Measurements from ENCODE around the gene PLEKHO1. TPM values are rescaled to one million over a fixed set of nuclear protein-coding genes. Genes with fewer than 3 reads are reported as not detected.

PLEKHO1 gene
- total and polyA plus RNA-seq, 2 experiments from 2014 or later = 26.9 to 30.7 TPM

Other genes starting within 250 kb of the PLEKHO1 start
- 0.51 and 1.1 TPM in 2 replicates for gene SV2A, start 232.1 kb upstream of the PLEKHO1 start, total RNA-seq (2014; rRNA removed; shearing (Covaris generic))
- 0.36 and 0.60 TPM in 2 replicates for gene SV2A, start 232.1 kb upstream of the PLEKHO1 start, polyA plus RNA-seq (2016; fragmentation: Nextera tagmentation; extraction: Ambion mirVana)
- gene SF3B4, start 222.1 kb upstream of the PLEKHO1 start, total RNA-seq (2014; rRNA removed; shearing (Covaris generic)) = 12.3 and 17.5 TPM in 2 replicates
- 98.0 and 106 TPM in 2 replicates for gene SF3B4, start 222.1 kb upstream of the PLEKHO1 start, polyA plus RNA-seq (2016; fragmentation: Nextera tagmentation; extraction: Ambion mirVana)
- 7.7 and 13.1 TPM in 2 replicates for gene MTMR11, start 213.0 kb upstream of the PLEKHO1 start, total RNA-seq (2014; rRNA removed; shearing (Covaris generic))
- 11.9 and 12.4 TPM in 2 replicates for gene MTMR11, start 213.0 kb upstream of the PLEKHO1 start, polyA plus RNA-seq (2016; fragmentation: Nextera tagmentation; extraction: Ambion mirVana)
- gene OTUD7B, start 139.2 kb upstream of the PLEKHO1 start, total RNA-seq (2014; rRNA removed; shearing (Covaris generic)) = 20.1 and 20.2 TPM in 2 replicates
- gene OTUD7B, start 139.2 kb upstream of the PLEKHO1 start, polyA plus RNA-seq (2016; fragmentation: Nextera tagmentation; extraction: Ambion mirVana) = 3.1 and 3.5 TPM in 2 replicates
- 42.0 and 49.2 TPM in 2 replicates for gene VPS45, start 82.1 kb upstream of the PLEKHO1 start, total RNA-seq (2014; rRNA removed; shearing (Covaris generic))
- gene VPS45, start 82.1 kb upstream of the PLEKHO1 start, polyA plus RNA-seq (2016; fragmentation: Nextera tagmentation; extraction: Ambion mirVana) = 38.9 and 41.7 TPM in 2 replicates
- gene ANP32E, start 86.2 kb downstream of the PLEKHO1 start, total RNA-seq (2014; rRNA removed; shearing (Covaris generic)) = 13.5 and 14.4 TPM in 2 replicates
- 52.9 and 55.2 TPM in 2 replicates for gene ANP32E, start 86.2 kb downstream of the PLEKHO1 start, polyA plus RNA-seq (2016; fragmentation: Nextera tagmentation; extraction: Ambion mirVana)
- gene CA14, start 107.9 kb downstream of the PLEKHO1 start, total RNA-seq (2014; rRNA removed; shearing (Covaris generic)) = not detected in 2 replicates
- 0.16 TPM in 1 of 2 replicates, not detected in the other for gene CA14, start 107.9 kb downstream of the PLEKHO1 start, polyA plus RNA-seq (2016; fragmentation: Nextera tagmentation; extraction: Ambion mirVana)
- 103 and 104 TPM in 2 replicates for gene APH1A, start 119.1 kb downstream of the PLEKHO1 start, total RNA-seq (2014; rRNA removed; shearing (Covaris generic))
- gene APH1A, start 119.1 kb downstream of the PLEKHO1 start, polyA plus RNA-seq (2016; fragmentation: Nextera tagmentation; extraction: Ambion mirVana) = 32.4 and 32.6 TPM in 2 replicates
- 1.7 and 1.9 TPM in 2 replicates for gene C1orf54, start 122.9 kb downstream of the PLEKHO1 start, total RNA-seq (2014; rRNA removed; shearing (Covaris generic))
- gene C1orf54, start 122.9 kb downstream of the PLEKHO1 start, polyA plus RNA-seq (2016; fragmentation: Nextera tagmentation; extraction: Ambion mirVana) = 1.7 and 1.9 TPM in 2 replicates
- gene CIART, start 132.6 kb downstream of the PLEKHO1 start, total RNA-seq (2014; rRNA removed; shearing (Covaris generic)) = 1.8 and 3.4 TPM in 2 replicates
- gene CIART, start 132.6 kb downstream of the PLEKHO1 start, polyA plus RNA-seq (2016; fragmentation: Nextera tagmentation; extraction: Ambion mirVana) = 6.7 and 7.0 TPM in 2 replicates
- 36.5 and 37.9 TPM in 2 replicates for gene MRPS21, start 143.9 kb downstream of the PLEKHO1 start, total RNA-seq (2014; rRNA removed; shearing (Covaris generic))
- gene MRPS21, start 143.9 kb downstream of the PLEKHO1 start, polyA plus RNA-seq (2016; fragmentation: Nextera tagmentation; extraction: Ambion mirVana) = 108 and 116 TPM in 2 replicates
- 27.6 and 46.2 TPM in 2 replicates for gene PRPF3, start 171.6 kb downstream of the PLEKHO1 start, total RNA-seq (2014; rRNA removed; shearing (Covaris generic))
- gene PRPF3, start 171.6 kb downstream of the PLEKHO1 start, polyA plus RNA-seq (2016; fragmentation: Nextera tagmentation; extraction: Ambion mirVana) = 25.6 and 28.1 TPM in 2 replicates
- gene RPRD2, start 214.2 kb downstream of the PLEKHO1 start, total RNA-seq (2014; rRNA removed; shearing (Covaris generic)) = 7.6 and 7.8 TPM in 2 replicates
- gene RPRD2, start 214.2 kb downstream of the PLEKHO1 start, polyA plus RNA-seq (2016; fragmentation: Nextera tagmentation; extraction: Ambion mirVana) = 16.5 and 17.0 TPM in 2 replicates

All from GM23248 (cell line).